GM18861 (cell line): ENCODE data around the gene MRPL39.

Experiments used
- ATAC-seq: cut with Tn5 transposase; IDR thresholded peaks from one replicate; pipeline ENCODE4 v1.9.1; 2021; ENCODE audit not compliant: unreplicated experiment

Gene MRPL39

DNA sequence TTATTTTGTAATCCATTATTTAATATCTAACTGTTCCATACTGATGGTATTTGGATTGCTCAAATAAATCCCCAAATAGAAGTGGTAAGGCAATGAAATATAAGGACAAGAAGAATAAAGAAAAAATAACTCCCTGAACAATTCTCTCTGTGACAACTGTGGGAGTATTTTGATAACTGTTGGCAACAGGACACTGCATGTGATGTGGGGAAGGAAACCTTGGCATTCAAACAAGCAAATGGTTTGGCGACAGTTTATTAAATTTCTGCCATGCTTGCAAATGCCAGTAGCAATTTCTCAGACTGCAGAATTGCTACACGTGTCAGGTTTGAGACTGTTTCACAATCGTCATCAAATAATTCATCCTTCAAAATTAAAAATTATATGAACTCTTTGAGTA is 8.6 kb upstream of the MRPL39 start:
- ATAC-seq: no peak

DNA sequence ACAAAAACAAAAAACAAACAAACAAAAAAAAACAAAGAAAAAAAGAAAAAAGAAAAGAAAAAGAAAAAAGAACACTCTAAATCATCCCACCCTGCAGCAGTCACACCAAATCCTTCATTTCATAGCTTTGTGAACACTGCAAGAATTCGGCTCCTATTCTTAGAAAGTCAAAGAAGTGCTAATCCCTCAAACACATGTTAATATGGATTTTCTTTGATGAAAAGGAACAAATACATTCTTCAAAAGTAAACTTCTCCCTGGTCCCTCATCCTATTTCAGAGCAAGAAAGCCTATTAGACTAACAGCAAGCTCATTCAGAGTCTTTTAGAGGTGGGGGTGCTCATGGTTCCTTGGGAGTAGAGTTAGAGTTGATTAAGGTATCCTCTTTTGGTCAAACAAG is 7.2 kb upstream of the MRPL39 start:
- ATAC-seq: no peak

DNA sequence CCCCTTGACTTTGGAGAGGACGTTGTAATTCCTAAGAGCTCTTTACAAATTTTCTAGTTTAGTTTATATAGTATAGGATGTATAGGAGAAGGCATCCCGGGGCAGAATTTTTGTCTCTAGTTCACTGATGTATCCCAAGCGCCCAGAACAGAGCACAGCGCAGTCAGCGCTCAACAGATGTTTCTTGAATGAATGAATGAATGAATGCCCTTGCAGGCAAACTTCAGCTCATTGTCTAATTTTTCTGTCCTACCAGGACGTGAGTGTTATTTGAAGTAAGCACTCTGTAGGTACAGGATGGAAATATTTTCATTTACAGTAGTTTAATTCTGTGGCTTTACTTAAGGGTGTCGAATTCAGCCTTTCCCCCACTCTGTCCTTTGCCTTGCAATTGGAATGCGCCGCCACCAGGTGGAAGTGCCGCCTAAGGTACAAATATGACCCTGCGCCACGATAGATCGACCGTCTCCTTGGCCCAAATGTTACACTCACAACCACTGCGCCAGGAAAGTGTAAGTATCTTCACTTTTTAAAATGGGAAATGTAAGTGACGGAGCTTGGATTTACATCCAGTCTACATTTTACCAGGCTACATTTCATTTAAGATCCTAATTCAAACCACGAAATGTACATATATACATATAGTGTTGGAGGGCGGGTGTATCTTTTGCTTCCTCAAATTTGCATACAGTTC is 910 bp upstream of the MRPL39 start:
- ATAC-seq: peak; percentile 82

DNA sequence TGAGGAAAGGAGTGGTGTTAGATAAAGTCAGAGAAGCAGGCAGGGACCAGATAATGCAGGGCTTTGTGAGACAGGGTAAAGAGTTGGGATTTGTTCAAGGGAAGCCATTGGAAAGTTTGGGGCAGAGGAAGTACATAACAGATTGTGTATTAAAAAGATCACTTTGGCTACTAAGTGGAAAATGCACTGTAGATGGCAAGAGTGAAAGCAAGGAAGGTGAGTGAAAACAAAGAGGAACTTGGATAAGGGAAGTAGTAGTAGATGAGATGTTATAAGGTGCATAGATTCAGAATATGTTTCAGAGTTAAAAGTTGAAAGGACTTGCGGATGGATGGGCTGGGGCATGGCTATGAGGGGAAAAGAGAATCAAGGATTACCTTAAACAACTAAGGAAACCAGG is 17.4 kb downstream of the MRPL39 start:
- ATAC-seq: no peak

DNA sequence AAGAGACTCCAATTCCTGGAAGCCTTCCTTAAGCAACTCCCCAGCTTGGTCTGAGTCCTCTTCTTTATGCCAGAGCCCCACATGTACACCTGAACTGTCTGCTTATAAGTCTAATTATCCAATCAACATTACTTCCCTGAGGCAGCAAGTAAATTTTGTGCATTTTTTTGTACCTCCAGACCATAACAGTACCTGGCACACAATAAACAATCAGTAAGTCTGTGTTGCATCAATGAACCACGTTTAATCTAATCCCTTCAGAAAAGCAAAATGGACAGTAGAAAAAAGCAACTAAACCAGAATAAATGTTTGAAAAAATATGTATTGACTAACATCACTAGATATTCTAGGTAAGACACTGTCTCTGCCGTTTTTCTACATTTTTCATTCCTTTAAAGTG is 20.5 kb downstream of the MRPL39 start:
- ATAC-seq: no peak

DNA sequence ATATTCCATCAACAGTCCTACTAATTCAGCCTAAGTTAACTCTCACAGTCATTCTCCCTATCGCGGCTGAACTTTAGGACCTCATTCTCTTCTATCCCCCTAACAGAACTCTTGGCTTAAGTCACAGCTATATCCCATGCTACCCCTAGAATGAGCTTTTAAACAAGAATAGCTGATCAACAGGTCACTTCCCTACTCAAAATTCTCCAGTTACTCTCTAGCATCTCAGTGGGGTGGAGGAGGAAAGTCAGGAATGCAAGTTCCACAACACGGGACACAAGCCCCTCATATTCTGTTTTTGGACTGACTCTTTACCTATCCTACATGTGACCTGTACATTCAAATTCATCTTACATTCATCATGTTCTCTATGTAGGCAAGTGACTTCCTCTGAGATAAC is 21.0 kb downstream of the MRPL39 start:
- ATAC-seq: no peak

DNA sequence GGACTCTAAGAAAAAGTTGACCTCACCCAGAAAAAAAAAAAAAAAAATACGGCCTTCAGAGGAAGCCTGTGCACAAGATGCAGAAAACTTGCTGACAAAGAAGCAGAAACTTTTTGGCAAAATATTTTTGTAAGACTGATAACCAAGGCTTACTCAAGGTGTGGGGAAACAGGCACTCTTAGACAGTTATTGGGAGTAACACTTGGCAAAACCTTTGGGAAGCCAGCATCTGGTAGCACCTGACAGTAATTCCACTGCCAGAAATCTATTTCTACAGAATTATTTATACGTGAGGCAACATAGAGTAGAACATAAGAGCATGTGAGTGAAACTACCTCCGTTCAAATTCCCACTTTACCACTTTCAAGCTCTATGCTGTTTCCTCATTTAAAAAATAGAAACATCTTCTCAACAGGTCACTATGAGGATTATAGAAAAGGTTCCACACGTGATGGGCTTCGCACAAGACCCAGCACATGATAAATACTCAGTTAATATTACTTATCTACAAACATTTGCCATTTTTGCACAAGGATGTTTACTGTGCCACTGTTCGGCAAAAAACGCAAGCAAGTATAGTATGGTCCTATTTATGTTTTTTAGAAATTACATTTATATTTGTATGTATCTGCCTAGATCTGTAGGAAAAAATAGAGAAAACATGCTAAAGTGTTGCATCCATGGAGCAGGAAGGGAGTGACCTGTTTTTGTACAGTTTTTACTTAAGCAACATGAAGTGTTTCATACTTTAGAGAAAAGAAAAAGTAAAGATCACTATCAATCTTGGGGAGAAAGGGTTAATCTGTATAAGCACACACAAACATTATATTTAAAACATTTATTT is 22.2 kb downstream of the MRPL39 start:
- ATAC-seq: no peak

DNA sequence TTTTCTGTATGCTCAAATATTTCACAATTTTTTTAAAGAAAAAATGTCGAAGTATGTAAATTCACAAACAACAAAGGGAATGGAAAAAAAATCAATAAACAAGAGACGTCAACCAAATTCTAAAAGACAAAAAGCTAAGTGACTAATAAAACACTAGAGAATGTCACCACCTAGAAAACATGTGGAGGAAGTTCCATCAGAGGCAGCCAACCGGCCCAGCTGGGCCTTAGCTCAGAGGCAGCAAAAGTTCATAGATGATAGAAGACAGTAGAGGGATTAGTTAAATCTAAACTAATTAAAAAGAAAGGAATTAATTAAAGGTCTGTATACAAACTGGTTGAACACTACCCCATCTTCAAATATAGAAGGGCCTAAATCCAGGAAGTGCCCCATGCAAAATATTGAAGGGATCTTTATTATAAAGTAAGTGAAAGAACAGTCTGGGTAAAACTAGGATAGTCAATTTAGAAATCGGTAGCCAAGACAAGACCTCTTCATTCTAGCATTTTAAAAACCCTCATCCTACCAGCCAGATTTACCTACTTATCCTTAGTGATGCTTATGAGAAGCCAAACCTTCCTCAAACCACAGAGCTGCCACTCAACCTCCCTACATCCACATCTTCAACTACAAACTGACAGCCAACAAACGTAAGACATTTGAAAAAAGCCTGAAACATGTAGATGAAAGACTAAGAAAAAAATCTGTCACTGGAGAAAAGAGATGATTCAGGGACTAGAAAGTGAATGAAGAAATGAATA is 23.7 kb downstream of the MRPL39 start:
- ATAC-seq: no peak

DNA sequence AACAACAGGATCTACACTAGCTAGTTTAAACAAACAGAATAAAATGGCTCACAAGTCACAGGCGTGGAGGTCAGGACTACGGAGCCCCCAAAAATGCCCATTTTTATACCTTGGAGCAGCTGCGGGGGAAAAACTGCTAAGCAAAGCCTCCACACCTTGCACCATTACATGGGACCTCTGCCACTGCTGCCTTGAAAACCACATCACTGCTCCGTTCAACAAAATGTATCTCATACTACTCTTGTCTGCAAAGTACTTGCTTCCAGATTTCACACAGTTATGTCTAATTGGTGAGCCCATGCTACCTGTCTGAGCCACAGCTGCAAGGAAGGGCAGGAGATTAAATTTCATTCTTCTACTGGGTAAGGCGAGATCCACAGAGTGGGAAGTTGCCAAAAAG is 24.4 kb downstream of the MRPL39 start:
- no peak for ATAC-seq

DNA sequence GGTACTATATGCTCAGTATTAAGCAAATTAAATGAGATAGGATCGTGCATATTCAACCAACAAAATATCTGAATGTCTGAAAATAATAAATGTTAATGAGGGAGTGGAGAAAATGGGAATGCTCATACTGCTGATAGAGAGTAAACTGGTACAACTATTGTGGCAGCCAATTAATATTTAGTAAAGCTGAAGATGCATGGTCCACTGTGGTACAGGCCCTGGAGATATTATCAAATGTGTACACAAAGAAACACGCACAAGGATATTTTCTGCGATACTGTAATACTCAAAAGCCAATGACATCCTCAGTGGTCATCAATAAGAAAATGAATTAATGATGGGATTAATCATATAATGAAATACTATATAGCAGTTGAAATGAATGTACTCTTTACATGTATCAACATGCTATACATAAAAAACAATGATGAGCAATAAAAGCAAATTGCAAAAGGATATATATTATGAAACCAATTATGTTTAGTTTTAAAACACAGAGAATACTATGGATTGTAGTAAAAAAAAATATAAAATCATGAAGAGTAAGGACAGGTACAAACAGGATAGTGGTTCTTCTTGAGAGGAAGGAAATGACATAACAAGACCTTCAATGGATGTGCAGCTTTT is 25.0 kb downstream of the MRPL39 start:
- ATAC-seq: no peak

DNA sequence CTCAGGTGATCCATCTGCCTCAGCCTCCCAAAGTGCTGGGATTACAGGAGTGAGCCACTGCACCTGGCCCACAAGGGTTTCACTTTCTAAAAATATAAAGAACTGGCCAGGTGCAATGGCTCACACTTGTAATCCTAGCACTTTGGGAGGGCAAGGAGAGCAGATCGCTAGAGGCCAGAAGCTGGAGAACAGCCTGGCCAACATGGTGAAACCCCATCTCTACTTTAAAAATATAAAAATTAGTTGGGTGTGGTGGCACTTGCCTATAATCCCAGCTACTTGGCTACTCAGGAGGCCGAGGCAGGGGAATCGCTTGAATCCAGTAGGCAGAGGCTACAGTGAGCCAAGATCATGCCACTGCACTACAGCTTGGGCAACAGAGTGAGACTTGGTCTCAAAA is 25.7 kb downstream of the MRPL39 start:
- ATAC-seq: no peak

DNA sequence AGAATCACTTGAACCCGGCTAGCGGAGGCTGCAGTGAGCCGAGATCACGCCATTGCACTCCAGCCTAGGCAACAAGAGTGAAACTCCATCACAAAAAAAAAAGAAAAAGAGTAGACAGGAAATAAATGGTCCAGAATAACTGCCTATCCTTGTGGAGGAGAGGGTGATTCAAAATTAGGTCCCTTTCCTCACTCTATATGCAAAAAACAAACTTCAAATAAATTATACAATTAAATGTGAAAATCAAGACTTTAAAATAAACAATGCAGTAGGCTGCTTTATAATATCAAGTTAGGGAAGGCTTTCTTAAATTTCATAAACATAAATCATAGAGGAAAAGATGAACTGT is 26.4 kb downstream of the MRPL39 start:
- no peak for ATAC-seq

DNA sequence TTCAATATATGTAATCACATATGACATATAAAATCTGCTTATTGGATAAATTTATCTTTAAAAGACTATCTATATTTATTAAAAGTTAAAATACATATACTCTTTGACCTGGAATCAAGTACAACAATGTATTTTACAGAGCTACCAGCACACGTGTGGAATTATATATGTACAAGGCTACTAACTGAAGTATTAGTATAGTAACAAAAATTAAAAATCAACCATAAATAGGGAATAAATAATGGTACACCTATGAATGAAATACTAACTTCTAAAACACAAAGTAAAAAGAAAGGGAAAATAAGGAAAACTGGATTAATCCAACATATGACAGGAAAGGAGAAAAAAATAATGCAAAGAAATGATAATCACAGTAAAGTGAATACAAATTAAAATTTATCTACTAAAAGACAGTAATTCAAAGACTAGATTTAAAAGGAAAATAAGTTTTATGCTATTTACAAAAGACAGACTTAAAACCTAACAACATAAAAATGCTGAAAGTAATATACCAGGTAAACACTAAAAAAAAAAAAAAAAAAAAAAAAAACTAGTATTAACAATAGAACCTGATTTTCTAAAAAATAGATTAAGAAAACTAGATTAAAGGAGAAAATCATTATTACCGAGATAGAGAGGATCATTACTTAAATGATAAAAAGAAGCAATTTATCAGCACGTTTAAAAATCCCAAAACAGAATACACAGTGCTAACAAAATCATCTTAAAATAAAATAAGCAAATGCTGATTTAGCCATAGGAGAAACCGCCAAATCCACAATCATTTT is 27.9 kb downstream of the MRPL39 start:
- ATAC-seq: no peak

DNA sequence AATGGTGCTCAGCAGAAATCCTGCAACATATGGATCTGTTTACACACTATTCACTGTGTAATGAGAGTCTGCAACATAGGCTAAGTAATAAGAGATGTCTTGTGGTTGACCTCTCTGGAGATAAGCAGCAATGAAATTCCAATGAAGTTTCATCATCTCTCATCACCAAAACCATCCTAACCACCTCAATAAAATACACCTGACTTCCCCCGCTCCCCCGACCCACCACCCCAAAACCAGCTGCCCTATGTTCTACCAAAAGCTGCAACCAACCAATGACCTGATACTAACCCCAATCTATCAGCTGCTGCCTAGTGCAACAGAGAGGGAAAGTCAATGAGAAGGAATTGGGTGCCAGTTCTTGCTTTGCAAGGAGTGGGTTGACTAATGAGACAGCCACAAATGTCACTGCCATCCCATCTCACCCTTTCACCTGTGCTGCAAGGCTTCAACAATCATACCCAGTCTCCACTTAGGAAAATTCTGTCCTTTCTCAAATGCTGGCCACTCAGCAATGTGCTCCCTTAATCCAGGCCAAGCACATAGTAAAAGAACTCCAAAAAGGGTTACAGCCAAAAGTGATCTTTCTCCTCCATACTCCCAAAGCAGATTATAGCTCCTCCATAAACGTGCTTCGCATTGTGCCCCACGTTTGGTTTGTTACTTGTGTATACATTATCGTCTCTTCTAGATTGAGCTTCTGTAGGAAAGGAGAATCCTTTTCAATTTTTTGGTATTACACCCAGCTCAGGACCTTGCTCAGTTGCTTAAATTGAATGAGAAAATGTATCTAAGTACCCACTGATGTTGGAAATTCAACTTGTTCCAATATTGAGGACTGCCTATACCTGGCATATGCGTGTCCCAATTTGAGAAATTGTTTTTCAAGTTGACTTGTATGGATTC is 29.0 kb downstream of the MRPL39 start:
- ATAC-seq: peak; percentile 16

DNA sequence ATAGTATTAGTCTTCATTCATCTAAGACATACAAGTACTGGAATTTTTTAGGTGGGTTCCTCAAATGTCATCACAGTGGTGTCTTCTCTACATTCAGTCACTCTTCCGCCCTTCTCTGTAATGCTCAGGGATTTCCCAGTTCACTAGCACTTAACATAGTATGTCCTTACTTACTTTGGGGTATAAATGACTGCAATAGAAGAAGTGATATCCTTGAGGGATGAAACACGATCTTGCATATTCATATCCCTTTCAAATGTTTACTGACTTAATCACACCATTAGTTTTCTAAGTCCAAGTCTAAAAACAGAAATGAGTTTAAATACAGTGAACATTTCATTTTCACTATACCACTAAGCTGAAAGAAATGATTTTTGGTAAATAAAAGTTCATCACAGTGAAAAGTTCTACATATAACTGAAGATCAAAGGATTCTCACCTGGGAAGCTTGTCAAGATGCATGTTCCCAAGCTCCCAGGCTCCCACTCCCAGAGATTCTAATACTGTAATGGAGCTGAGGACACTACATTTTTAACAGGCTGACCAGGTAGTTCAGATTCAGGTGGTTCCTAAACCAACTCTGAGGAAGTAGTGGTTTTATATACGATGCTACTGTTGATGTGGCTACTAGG is 29.7 kb downstream of the MRPL39 start:
- peak; percentile 2 for ATAC-seq

DNA sequence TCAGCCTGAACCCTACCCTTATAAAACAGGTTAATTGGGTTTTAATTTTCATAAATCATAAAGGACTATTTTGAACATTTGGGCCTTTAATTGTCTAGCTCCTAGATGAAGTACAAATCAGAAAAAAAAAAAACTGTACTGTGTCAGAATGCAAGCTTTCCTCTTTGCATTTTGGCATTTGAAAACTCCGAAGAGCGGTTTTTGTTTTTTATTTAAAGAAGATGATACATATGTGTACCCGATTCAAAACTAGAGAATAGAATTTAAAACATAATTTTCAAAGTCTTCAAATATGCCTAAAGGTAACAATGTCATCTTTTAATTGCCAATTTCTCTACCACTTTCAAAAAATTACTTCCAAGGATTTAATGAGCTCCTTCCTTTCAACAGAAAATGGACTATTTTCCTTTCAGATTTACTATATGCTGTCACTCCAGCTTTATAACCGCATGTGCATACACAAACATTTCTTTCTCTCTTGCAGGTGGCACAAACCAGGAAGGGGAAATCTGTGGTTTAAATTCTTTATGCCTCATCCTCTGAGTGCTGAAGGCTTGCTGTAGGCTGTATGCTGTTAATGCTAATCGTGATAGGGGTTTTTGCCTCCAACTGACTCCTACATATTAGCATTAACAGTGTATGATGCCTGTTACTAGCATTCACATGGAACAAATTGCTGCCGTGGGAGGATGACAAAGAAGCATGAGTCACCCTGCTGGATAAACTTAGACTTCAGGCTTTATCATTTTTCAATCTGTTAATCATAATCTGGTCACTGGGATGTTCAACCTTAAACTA is 33.7 kb downstream of the MRPL39 start:
- ATAC-seq: peak; percentile 19

DNA sequence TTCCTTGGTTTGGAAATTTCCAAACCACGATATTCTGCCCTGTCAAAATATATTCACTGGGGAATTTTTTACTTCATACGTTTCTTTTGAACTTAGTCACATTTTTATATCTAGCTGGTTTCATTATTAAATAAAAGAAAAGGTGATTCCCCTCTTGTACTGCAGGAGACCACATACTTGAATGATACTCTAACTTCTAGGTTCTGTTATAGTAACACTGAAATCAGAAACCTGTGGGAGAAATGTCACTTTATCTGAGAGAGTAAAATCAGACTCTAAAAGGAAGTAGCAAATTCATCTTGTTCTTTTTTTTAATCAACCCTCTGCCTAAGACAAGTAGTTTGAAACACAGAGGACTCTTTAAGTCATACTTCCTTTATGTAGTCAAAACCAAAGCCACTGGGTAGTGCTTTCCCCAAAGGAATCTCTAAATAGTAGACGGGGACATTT is 34.4 kb downstream of the MRPL39 start:
- ATAC-seq: peak; percentile 44

DNA sequence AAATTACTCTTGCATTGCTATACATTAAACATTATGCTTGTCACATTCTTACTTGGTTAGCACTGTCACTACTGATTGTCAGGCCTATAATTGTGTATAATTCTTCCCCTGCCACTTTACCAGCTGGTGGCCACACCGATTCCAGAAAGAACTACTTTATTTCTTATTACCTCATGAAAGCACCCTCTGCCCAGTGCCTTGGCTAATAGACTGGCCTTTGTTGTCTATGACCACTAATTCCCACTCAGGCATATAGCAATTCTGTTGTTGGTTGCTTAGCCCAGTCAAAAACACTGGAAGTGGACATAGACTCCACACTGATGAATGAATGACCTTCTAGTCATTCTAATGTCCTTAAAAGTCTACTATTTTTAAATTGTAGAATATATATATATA is 35.6 kb downstream of the MRPL39 start:
- ATAC-seq: no peak
